HG03354 (cell line): Measurements from ENCODE around the gene OSBPL10.
A peak's percentile ranks its signal among the peaks of the same experiment; 100 is the strongest.

ENCODE experiments used
- ATAC-seq: cut with Tn5 transposase; IDR thresholded peaks from one replicate; pipeline ENCODE4 v1.9.1; 2021; ENCODE audit warnings: mild to moderate bottlenecking; ENCODE audit not compliant: unreplicated experiment, poor library complexity, severe bottlenecking

The OSBPL10 gene

DNA sequence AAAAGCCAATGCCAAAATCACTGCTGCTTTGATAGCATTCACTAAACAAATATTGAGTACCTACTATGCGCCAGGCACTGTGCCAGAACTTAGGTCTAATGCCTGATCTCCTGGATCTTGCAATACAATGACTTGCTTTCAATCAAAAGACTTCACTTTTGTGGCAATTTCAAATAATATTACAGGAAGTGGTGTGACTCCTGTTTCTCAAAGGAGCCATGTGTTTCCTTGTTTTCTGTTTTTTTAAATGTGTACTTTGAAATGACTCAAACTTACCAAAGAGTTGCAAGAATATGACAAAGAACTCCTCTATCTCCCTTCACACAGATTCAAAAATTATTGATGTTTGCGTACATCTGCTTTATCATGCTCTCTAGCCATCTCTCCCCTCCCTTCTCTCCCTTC, 18.3 kb downstream of the OSBPL10 start:
- no peak for ATAC-seq

DNA sequence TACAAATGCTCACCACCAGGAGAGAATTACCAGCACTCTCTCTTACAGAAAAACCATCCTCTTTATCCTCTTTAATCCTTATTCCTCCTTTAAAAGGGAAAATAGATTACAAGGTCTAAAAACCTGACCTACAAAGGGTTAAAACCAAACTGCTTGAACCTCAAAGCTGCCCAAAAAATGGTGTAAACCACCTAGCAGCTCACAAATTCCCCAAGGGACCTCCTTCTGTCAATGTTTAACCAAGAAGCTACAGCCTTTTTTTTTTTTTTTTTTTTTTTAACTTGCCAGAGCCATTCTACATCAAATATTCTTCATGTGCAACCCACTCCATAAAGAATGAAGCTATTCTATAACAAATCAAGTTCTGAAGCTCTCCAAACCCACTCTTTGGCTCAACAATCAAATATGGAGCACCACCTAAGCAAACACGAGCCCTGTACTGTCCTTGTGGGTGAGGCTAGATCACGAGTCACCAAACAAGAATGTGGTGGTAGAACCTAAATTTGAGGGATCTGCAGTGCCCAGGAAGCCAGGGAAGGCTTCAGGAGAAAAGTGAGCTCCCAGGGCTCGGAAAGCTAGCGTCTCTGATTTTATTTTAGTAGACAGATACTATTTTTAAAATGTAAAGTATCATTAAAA, 20.1 kb downstream of the OSBPL10 start:
- peak; percentile 78 for ATAC-seq

DNA sequence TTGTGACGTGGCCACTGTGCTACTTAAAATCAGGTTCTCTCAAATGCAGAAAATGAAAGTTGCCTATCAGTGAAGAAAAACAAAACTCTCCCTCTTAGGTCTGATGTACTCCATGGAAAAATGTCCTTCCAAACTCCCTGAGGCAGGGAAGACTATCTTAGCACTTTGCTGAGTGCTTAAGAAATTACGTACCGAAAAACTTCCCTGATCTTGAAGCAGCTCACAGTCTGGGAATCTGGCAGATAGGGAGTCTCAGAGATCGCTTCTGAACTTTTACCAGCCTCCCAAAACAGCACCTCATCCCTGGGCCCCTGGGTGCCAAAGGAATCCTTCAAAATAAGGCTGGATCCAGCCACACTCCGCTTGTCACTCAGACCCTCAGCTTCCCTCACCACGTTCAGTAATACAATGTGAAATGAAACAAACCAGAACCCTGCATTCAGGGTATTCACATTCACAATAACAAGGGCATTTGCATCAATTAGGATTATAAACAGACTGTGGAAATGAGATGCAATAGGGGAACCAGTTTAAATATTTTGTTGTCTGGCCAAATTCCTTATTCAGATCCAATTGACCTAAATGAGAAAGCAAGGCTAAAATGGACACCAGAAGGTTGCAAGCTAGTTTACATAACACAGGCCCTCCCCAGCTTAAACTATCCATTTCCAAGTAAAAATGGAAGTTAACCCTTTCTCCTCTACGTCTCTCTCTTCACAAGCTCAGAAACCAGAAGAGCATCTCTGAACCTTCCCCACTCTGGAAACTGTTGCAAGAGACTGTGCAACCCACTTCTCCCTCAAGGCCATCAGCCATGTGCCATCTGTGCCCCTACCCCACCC, 20.9 kb downstream of the OSBPL10 start:
- peak; percentile 36 for ATAC-seq

DNA sequence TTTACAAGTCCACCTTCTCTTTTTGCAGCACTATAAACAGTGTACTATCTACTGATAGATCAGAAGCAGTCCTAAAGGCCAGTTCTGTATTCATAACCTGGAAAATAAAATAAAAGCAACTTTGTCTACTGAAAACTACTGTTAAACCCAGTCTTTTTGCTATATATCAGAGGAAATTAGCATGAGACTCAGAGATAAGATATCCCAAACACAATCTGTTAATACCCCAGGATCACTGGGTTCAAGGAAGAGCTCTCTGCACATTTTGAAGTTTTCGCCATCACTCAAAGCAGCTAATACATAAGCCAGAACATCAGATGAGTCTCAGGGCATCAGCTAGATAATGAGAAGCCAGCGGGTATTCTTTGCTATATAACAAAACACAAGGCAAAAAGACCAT, 21.8 kb downstream of the OSBPL10 start:
- no peak for ATAC-seq

DNA sequence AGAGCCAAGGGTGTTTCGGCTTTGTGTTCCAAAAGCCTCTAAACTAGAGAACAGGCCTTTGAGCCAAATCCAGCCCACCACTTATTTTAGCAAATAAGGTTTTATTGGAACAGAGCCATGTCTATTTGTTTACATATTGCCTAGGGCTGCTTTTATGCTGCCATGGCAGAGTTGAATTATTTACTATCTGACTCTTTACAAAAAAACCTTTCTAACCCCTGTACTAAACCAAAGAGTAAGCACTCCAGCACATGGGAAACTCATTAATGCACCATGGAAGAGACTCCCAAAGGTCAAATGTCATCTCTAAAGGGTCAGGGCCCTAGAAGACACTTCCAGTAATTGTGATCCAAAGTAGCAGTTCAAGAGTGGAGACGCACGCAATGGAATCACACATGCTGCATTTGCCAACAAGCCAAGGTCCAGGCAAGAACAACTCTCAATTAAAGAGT, 22.3 kb downstream of the OSBPL10 start:
- ATAC-seq, result no peak

DNA sequence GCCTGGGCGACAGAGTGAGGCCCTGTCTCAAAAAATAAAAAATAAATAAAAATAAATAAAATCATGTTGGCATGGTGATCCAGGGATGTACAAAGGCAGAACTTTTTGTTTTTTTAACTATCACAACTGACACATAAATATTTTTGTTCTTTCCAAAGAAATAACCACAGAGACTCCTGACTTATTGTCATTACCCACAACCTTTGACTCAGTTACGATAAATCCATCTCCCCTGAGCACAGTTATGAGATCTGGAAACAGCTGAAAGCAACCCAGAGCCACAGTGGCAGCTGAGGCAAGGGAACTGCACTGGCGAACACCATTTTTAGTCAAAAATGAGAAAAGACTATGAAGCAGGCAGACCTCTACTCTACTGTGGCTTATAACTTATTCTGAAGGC, 24.0 kb downstream of the OSBPL10 start:
- ATAC-seq, result no peak

DNA sequence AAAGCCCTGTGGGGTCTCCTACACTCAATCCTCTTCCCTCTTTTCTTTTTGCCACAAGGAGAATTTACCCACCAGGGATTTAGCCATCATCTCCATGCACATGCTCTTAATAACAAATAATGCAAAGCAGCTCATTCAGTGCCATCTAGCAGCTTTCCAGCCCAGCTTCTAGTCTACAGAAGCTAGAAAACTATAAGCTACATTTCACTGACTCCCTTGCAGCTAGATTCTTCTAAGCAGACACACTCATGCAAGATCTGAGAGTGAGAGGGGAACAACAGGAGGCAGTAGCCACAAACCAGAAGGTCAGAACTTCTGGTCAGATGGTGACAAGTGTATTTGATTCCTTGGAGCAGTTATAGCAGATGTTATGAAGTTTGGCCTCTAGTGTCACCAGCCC, 25.5 kb downstream of the OSBPL10 start:
- ATAC-seq, result no peak

DNA sequence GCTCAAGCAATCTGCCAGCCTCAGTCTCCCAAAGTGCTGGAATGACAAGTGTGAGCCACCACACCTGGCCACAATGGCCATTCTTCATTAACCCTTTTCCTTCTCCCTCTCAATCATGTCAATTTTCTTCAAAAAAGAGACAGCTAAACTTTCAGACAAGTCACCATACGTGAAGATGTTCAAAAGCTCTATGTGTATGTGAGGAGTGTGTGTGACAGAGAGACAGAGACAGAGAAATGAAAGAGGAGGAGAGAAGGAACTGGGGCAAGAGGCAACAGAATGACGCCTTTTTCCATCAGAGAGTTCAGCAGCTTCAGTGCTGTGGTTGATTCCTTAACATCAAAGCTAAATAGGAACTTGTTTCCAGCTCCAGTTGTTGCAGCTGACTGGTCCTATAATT, 27.4 kb downstream of the OSBPL10 start:
- no peak for ATAC-seq

DNA sequence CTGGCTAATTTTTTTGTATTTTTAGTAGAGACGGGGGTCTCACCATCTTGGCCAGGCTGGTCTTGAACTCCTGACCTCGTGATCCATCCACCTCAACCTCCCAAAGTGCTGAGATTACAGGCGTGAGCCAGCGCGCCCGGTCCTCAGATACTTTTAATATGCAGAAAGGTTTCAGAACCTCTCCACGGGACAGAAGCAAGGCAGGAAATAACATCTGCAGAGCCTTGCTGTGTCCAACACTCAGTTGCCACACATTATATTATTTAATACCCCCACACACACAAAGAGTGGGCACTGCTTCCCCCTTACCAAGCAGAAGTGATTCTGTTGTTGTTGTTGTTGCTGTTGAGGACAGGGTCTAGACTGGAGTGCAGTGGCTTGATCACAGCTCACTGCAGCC, 28.0 kb downstream of the OSBPL10 start:
- no peak for ATAC-seq

DNA sequence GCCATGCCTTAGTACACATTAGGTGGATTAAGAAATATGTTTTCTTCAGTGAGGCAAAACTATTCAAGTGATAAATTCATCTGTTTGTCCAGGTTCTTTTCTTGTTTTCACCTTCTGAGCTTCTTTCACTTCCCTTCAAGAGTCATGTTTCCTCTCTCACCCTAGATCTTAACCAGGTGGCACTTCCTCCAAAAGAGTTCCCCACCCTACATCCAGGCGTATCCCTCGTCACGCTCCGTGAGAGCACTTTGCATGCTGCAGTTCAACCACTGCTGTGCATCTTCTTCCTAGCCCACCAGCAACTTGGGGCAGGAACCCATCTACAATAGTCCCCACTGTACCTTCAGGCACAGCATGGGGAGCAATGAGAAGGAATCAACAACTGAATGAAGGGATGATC, 28.9 kb downstream of the OSBPL10 start:
- peak; percentile 94 for ATAC-seq

DNA sequence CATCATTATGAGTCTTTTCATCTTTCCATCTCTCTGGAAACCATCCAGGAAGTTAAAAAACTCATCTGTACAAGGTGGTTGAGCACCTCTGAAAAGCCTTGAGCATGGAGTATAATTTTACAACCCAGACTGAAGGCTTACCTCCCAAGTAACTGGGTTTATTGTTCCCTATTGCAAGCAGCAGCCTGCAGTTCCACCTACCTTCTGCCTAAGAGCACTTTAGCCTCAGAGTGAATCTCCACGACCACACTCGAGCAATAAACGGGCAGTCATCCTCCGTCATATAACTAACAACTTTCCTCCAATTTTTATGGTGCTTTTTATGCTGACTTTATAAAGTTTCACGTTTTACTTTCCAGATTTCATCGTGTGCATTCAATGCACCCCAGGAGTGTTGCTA, 32.8 kb downstream of the OSBPL10 start:
- no peak for ATAC-seq

DNA sequence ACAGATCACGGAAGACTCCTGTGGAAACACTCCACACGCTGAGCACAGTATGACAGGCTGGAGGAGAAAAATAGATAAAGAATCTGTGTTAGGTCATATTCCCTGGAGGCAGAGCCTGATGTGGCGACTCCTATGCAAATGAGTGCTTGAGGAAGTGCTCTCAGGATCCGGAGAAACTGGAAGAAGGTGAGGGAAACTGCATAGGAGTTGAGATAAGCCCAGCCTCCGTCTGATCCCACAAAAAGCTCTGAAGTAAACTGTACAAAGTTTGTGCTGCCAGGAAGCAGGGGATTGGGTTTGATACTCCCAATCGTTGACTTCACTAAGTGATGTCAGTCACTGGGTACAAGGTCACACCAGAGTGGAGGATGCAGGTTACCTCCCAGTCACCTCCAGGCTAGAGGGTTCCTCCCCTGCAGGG, 33.4 kb downstream of the OSBPL10 start:
- no peak for ATAC-seq

DNA sequence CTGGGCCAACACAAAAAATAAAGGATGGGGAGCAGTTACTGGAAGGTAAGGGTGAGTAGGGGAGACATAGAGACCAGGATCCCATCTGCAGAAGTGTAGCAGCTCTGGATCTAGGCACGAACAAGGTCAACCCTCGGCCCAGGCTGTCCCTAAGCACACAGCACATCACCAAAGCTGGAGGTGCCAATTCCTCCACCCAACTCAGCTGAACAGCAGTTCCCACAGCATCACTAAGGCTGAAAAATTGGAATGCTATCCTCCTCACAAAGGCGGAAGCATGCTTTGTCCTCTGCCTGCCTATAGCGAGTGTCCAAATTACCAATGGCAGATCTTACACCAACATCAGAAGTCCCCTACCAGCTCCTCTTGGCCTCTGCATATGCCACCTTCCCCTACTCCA, 33.9 kb downstream of the OSBPL10 start:
- ATAC-seq, result no peak

DNA sequence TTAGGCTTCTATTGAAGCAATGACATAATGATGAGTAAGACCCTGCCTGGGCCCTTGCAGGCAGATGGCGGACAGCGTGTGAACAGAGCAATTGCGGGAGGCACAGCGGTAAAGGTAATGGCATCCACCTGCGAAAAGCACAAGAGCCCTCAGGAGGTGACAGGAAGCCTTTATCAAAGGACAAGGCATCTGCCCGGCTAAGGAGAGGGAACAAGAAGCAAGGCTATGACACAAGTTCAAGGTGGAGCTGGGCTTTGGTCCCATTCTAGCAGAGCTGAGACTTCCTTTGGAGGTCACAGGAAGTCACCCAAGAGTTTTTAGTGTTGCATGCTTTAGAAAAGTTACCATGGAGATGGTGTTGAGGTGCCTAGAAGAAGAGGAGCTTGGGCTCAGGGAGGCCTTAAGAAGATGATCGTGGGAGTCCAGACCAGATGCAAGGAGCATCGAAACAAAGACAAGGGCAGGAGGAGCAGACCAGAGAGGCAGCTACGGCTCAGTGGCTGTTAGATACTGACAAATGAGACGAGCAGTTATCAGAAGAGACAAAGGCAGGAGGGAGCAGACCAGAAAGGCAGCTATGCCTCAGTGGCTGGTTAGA, 34.5 kb downstream of the OSBPL10 start:
- ATAC-seq, result peak; percentile 47

DNA sequence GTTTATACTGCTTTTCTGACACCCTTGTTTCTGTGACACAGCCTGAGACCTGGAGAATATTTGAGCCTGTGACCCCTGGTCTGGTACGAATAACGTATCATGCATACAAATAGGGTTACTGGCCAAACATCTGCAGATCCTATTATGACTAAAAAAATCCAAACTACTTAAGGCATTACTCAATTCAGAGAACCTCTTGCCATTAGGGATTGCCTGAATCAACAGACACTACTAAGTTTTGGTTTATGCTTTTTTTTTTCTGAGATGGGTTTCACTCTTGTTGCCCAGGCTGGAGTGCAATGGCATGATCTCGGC, 35.4 kb downstream of the OSBPL10 start:
- peak; percentile 31 for ATAC-seq

DNA sequence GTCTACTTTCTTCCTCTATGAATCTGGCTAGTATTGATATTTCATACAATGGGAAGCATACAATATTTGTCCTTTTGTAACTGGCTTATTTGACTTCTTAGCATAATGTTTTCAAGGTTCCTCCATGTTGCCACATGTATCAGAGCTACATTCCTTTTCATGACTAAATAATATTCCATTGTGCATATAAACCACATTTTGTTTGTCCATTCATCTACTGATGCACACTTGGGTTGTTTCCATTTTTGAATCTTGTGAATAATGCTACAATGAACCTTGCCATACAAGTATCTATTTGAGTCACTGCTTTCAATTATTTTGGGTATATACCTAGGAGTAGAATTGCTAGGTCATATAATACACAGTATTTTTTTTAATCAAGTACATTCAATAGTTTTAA, 38.0 kb downstream of the OSBPL10 start:
- no peak for ATAC-seq

DNA sequence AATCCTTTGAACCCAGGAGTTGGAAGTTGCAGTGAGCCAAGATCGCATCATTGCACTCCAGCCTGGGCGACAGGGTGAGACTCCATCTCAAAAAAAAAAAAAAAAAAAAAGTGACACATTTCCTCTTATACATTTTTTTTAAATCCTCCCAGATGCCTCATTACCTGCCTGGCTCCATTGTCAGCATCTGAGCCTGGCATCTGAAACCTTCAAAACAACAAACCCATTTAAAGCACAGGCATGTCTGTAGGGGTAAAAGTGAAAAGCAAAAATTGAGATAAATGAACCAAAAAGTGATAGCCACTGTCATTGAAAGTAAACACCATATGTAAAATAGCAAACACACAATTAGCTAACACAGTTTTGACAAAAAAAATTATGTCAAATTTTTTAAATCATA, 38.6 kb downstream of the OSBPL10 start:
- no peak for ATAC-seq

DNA sequence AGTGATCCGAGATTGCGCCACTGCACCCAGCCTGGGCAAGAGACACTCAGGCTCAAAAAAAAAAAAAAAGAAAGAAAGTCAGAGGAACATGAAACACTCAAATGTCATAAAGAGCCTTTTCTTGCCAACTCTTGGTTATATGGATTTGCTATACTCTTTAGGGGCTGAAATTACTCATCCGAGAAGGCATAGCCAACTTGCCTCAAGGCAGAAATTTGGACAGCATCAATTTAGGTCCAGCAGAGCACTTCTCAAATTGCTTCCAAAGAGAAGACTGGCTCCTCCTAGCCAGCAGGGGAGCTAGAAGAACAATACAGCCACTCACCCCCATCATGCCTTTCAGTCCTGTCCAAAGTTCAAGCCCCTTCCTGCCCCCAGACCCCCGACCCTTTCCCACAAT, 43.8 kb downstream of the OSBPL10 start:
- no peak for ATAC-seq

DNA sequence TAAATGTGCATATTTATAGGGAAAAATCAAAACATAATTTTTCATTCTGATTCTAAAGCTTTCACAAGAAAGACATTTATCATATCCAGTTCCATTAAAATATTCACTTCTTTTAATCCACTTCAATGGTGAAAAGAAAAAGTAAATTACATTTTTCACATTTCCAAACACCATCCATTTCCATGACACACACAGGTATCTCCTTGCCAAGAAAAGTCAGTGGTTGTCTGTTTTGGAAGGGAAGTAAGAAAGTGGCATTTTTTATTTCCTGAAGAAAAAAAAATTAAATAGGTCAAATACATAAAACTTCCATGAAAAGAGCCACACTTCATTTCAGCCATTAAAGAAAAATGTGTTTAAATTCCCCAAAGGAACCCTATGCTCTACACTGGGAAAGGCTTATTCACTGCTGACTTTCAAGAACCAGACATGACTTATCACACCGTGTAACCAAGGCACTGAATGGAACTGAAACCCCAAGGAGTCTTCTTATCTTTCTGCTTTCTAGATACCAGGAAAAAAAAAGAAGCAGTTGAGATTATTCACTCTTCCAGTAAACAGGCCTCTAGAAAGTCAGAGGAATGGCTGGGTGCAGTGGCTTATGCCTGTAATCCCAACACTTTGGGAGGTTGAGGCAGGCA, 44.5 kb downstream of the OSBPL10 start:
- ATAC-seq, result no peak

DNA sequence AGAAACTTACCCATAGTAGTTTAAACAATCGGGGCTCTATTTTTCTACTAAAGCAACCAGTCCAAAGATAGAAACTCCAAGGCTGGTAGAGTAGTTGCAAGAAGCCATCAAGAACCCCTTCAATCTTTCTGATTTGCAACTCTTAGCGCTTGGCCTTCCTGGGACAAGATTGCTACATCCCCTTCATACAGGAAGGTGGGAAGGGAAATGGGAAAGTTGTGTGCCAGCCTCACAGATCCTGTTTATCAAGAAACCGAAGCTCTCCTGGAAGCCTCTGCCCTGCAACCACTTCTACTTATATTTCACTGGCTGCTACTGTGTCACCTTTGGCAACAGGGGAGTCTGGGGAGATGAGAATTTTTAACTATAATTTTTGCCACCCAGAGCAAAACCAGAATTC, 46.2 kb downstream of the OSBPL10 start:
- ATAC-seq, result no peak

DNA sequence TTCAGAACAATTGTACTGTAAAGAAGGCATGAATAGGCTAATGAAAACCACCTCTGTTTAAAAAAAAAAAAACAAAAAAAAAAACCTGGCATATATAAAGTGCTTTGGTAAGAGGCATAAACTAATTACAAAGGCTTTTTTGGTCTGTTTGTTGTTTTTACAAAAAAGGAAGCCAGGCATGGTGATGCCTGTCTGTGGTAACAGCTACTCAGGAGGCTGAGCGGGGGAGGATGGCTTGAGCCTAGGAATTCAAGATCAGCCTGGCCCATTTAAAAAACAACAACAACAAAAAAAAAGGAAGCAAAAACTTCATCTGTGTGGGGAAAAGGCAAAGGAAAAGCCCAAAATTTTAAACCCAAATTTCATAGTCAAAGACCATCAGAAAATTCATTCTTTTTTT, 47.0 kb downstream of the OSBPL10 start:
- ATAC-seq, result no peak
